B cell (primary cell): ENCODE data around the gene CCDC138.

ENCODE experiments used
- EZH2 ChIP-seq: IDR thresholded peaks from 2 replicates; pipeline ENCODE4 v1.6.1; 2012; ENCODE audit warnings: borderline replicate concordance, low read depth, mild to moderate bottlenecking, moderate library complexity, low read length; ENCODE audit not compliant: insufficient read depth, poor library complexity, severe bottlenecking
- TF ChIP-seq, protein P1 (sequence below): fragments of 200-600 bp; IDR thresholded peaks from one replicate; pipeline ENCODE4 v1.8.0; 2022; ENCODE audit warnings: antibody characterized with exemption, mild to moderate bottlenecking

DNA sequence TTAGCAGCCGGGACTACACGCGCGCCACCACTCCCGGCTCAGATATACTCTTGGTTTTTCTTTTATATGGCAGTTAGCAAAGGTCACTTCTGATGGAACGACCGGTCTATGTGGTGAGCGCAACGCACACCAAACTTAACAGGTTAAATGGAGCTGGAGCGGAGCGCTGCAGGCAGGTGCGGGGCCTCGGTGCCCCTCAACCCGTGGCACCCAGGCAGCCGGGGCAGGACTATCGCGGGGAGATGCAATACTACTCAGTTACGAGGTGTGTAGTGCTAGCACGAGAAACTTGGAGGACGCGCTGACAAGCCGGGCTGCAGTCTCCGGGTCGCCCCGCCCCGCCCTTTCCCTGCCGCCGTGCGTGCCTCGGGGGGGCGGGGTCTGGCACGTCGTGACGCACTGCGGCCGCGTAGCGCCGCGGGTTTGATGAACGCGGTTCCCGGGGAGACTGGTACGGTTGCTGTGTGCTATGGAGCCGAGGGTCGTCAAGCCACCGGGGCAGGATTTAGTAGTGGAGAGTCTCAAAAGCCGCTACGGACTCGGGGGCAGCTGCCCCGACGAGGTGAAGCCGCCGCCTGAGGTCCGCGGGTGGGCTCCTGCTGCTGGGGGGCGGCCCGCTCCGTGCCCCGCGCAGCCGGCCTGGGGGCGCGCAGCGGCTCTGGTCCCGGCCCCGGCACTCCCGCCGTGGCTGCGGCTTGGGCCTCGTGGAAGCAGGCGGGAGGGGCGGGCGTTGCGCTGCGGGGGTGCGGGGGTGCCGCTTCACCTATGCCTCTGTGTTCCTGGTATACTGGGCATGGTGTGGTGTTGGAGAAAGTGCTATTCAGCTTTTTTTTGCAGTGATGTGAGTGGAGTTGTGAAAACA is at the start of gene CCDC138:
- TF ChIP-seq, protein P1, sequence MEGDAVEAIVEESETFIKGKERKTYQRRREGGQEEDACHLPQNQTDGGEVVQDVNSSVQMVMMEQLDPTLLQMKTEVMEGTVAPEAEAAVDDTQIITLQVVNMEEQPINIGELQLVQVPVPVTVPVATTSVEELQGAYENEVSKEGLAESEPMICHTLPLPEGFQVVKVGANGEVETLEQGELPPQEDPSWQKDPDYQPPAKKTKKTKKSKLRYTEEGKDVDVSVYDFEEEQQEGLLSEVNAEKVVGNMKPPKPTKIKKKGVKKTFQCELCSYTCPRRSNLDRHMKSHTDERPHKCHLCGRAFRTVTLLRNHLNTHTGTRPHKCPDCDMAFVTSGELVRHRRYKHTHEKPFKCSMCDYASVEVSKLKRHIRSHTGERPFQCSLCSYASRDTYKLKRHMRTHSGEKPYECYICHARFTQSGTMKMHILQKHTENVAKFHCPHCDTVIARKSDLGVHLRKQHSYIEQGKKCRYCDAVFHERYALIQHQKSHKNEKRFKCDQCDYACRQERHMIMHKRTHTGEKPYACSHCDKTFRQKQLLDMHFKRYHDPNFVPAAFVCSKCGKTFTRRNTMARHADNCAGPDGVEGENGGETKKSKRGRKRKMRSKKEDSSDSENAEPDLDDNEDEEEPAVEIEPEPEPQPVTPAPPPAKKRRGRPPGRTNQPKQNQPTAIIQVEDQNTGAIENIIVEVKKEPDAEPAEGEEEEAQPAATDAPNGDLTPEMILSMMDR, result no peak
- TF ChIP-seq EZH2, result no peak
